K562 (cell line): ENCODE data around the gene GPR176. TPM values are rescaled to one million over a fixed set of nuclear protein-coding genes. Genes with fewer than 3 reads are reported as not detected.

Experiments
- BDP1 ChIP-seq: IDR thresholded peaks from 3 replicates; pipeline ENCODE4 v1.6.1; 2011; ENCODE audit not compliant: insufficient read length, insufficient read depth
- CHD2 ChIP-seq: IDR thresholded peaks from 2 replicates; pipeline ENCODE4 v1.6.1; 2011; ENCODE audit warnings: low read depth, low read length
- CREB1 ChIP-seq, 2 experiments: sonication (generic) in 1 of 2; formaldehyde crosslinking in 1 of 2; IDR thresholded peaks; 2 replicates each; pipeline versions ENCODE4 v1.6.1 to v1.8.0; 2012 to 2022; ENCODE audit warnings: inconsistent platforms in 1 of 2, mild to moderate bottlenecking in 1 of 2, missing genetic modification reagents in 1 of 2, moderate library complexity in 1 of 2
- DEAF1 ChIP-seq: fragments of 450-650 bp; formaldehyde crosslinking; IDR thresholded peaks from 2 replicates; pipeline ENCODE4 v1.4.0; 2020; ENCODE audit warnings: mild to moderate bottlenecking, moderate library complexity
- E2F6 ChIP-seq, 2 experiments: IDR thresholded peaks; 2 replicates each; pipeline ENCODE4 v1.6.1; 2011; ENCODE audit warnings: borderline replicate concordance in 1 of 2, control low read depth in 1 of 2, low read depth in 1 of 2, low read length in 1 of 2, mild to moderate bottlenecking in 1 of 2, mixed read lengths in 1 of 2, moderate library complexity in 1 of 2; ENCODE audit not compliant: insufficient read depth in 1 of 2, insufficient read length in 1 of 2, poor library complexity in 1 of 2, severe bottlenecking in 1 of 2; ENCODE audit errors: extremely low read depth in 1 of 2
- EP300 ChIP-seq: IDR thresholded peaks from 2 replicates; pipeline ENCODE4 v1.6.1; 2012; ENCODE audit warnings: low read length, improper control_type of control experiment
- GABPA ChIP-seq: fragments of 200-800 bp; sonication (Bioruptor generic); conservative IDR thresholded peaks from 2 replicates; pipeline ENCODE4 v1.6.1; 2016; ENCODE audit warnings: low read depth, missing genetic modification characterization, missing compliant biosample characterization
- ILF3 ChIP-seq: fragments of 450-650 bp; IDR thresholded peaks from 2 replicates; pipeline ENCODE4 v1.6.1; 2018; ENCODE audit warnings: antibody characterized with exemption, mild to moderate bottlenecking, moderate library complexity, borderline replicate concordance
- NFE2L1 ChIP-seq: fragments of 450-650 bp; IDR thresholded peaks from 2 replicates; pipeline ENCODE4 v1.6.1; 2016; ENCODE audit warnings: missing genetic modification characterization, low read depth, mild to moderate bottlenecking, missing compliant biosample characterization, moderate library complexity, borderline replicate concordance
- NFXL1 ChIP-seq: fragments of 450-650 bp; formaldehyde crosslinking; IDR thresholded peaks from 2 replicates; pipeline ENCODE4 v1.4.0; 2021; ENCODE audit warnings: mild to moderate bottlenecking
- OTX1 ChIP-seq: fragments of 450-650 bp; formaldehyde crosslinking; IDR thresholded peaks from 2 replicates; pipeline ENCODE4 v1.4.0; 2022; ENCODE audit warnings: mild to moderate bottlenecking
- PCBP1 ChIP-seq: fragments of 200-400 bp; formaldehyde crosslinking; IDR thresholded peaks from 2 replicates; pipeline ENCODE4 v1.6.1; 2018; ENCODE audit warnings: mild to moderate bottlenecking, low read depth, low read length; ENCODE audit not compliant: poor library complexity, severe bottlenecking
- RB1 ChIP-seq: fragments of 450-650 bp; IDR thresholded peaks from 2 replicates; pipeline ENCODE4 v1.6.1; 2017; ENCODE audit warnings: low read depth, mild to moderate bottlenecking
- SMARCA5 ChIP-seq: fragments of 450-650 bp; IDR thresholded peaks from 2 replicates; pipeline ENCODE4 v1.6.1; 2016
- TCF3 ChIP-seq: sonication (generic); formaldehyde crosslinking; IDR thresholded peaks from 2 replicates; pipeline ENCODE4 v1.4.0; 2020; ENCODE audit warnings: mild to moderate bottlenecking, missing genetic modification reagents
- TCF7L2 ChIP-seq: fragments of 150-350 bp; IDR thresholded peaks from 2 replicates; pipeline ENCODE4 v1.6.1; 2016; ENCODE audit warnings: low read depth, mild to moderate bottlenecking, low read length, moderate library complexity
- TFAP4 ChIP-seq: sonication (generic); formaldehyde crosslinking; IDR thresholded peaks from 2 replicates; pipeline ENCODE4 v1.8.0; 2022; ENCODE audit warnings: missing genetic modification reagents, mild to moderate bottlenecking, moderate library complexity, borderline replicate concordance
- THAP7 ChIP-seq: fragments of 250-450 bp; sonication (Bioruptor Pico); IDR thresholded peaks from 2 replicates; pipeline ENCODE4 v1.5.0; 2021
- ZBTB9 ChIP-seq: fragments of 450-650 bp; formaldehyde crosslinking; IDR thresholded peaks from 2 replicates; pipeline ENCODE4 v1.4.0; 2020; ENCODE audit warnings: mild to moderate bottlenecking, moderate library complexity
- ZFX ChIP-seq: sonication (generic); formaldehyde crosslinking; IDR thresholded peaks from 2 replicates; pipeline ENCODE4 v1.8.0; 2022; ENCODE audit warnings: mild to moderate bottlenecking, missing genetic modification reagents, moderate library complexity
- ZNF583 ChIP-seq: fragments of 250-450 bp; sonication (Bioruptor Pico); IDR thresholded peaks from 2 replicates; pipeline ENCODE4 v1.4.0; 2020
- ZNF696 ChIP-seq: fragments of 250-450 bp; sonication (Bioruptor Pico); conservative IDR thresholded peaks from 2 replicates; pipeline ENCODE4 v1.4.0; 2020; ENCODE audit warnings: mild to moderate bottlenecking, moderate library complexity
- polyA plus RNA-seq, 8 experiments: library from polyadenylated mRNA; depleted of rRNA in 4 of 8; stranded (reverse) in 5 of 8; unstranded in 3 of 8; fragments of >200 nt; fragmentation: Nextera tagmentation in 2 of 8; fragmentation: Illumina TruSeq in 1 of 8; extraction: Ambion mirVana in 2 of 8; extraction: Trizol in 1 of 8; gene quantifications; 2 replicates each; pipeline versions ENCODE4 v1.2.1 to v1.2.3, GENCODE V29; 2011 to 2014; ENCODE audit warnings: inconsistent platforms in 1 of 8, missing spikeins in 1 of 8
- total RNA-seq, 7 experiments: library from RNA; depleted of rRNA in 6 of 7; stranded (reverse); fragments of >200 nt in 6 of 7; fragmentation: Illumina TruSeq in 2 of 7; extraction: Trizol in 2 of 7; gene quantifications; 2 replicates each; pipeline versions ENCODE4 v1.2.1 to v1.2.3, GENCODE V29; 2011 to 2021; ENCODE audit warnings: low replicate concordance in 1 of 7

The GPR176 gene
- total and polyA plus RNA-seq, 9 of the 15 experiments (the other 6 are each of a cell fraction or from before 2014, with no cell fraction given), result 0.03 to 1.2 (median 0.76) TPM

GRCh38 chr15:39782441-39783138 is 137.5 kb downstream of the GPR176 start, which contains the start of gene FSIP1 (continued):
- TF ChIP-seq TCF7L2, result peak; percentile 92
- TF ChIP-seq SMARCA5, result 0 out of 2 replicates have a peak, but pooled peaks have one; percentile 29
- peak; percentile 89 for TF ChIP-seq GABPA
- peak; percentile 40; the same call in 1 of the 2 replicates for TF ChIP-seq ZBTB9 (CRISPR knock-in tag)
- TF ChIP-seq OTX1 (CRISPR knock-in tag), result no peak
- no peak for TF ChIP-seq EP300
- no peak for TF ChIP-seq TCF3 (CRISPR knock-in tag)
- TF ChIP-seq RB1, result peak; percentile 56
- TF ChIP-seq ILF3, result no peak
- TF ChIP-seq ZFX (CRISPR knock-in tag), result peak; percentile 66
- no peak for TF ChIP-seq NFXL1
- TF ChIP-seq CHD2, result peak; percentile 100
- TF ChIP-seq DEAF1 (CRISPR knock-in tag), result no peak
- TF ChIP-seq E2F6 (IDR thresholded peaks at IDR 0.05; ENCODE audit: borderline replicate concordance in 1 of 2, extremely low read depth in 1 of 2, insufficient read depth in 1 of 2, insufficient read length in 1 of 2, low read depth in 1 of 2, low read length in 1 of 2, poor library complexity in 1 of 2, severe bottlenecking in 1 of 2), result peak; percentile 37 to 67
- peak; percentile 37; the same call in 1 of the 2 replicates for TF ChIP-seq CREB1 (IDR thresholded peaks at IDR 0.05)
- peak; percentile 55; the same call in 1 of the 2 replicates for TF ChIP-seq CREB1 (CRISPR knock-in tag; IDR thresholded peaks at IDR 0.05)
- TF ChIP-seq THAP7 (CRISPR knock-in tag), result no peak
- peak; percentile 58 for TF ChIP-seq PCBP1
- no peak for TF ChIP-seq ZNF696 (CRISPR knock-in tag)
- TF ChIP-seq ZNF583 (CRISPR knock-in tag), result no peak
- no peak for TF ChIP-seq BDP1
- no peak for TF ChIP-seq NFE2L1 (tag)
- TF ChIP-seq TFAP4 (CRISPR knock-in tag), result peak; percentile 83
